Stimulated activated CD8-positive, alpha-beta memory T cell treated with anti-CD3 and anti-CD28 coated beads, Interleukin-4, amount 100 ng/mL, for 1 hour (primary cell): ENCODE results near the gene ATF3.
"Not testable (repeated sequence)": the region's sequence is repeated elsewhere in the genome, so short reads cannot be mapped to it uniquely, and the experiment has no call there.

ENCODE experiments used
- DNase-seq, 2 donors: peaks; one replicate each; pipeline ENCODE4 v3.0.0-alpha.2; 2020; ENCODE audit warnings: low read depth in 2 of 2, low spot score in 1 of 2

The ATF3 gene

GRCh38 chr1:212649020-212649419 lies 40.5 kb downstream of the ATF3 start:
- DNase-seq: no peak

- no peak for DNase-seq
These were observed 41.7 kb downstream of the ATF3 start for GRCh38 chr1:212650228-212650627.

- DNase-seq: no peak
These were observed 43.0 kb downstream of the ATF3 start for GRCh38 chr1:212651521-212651920.

GRCh38 chr1:212651977-212652376 lies 43.4 kb downstream of the ATF3 start:
- no peak for DNase-seq

- no peak for DNase-seq
These were observed 44.0 kb downstream of the ATF3 start for GRCh38 chr1:212652609-212653008.

- DNase-seq: no peak
These were observed 47.3 kb downstream of the ATF3 start for GRCh38 chr1:212655668-212656440.

- DNase-seq: no peak
These were observed 48.2 kb downstream of the ATF3 start for GRCh38 chr1:212656730-212657129.

- not testable (repeated sequence) for DNase-seq
These were observed 49.7 kb downstream of the ATF3 start for GRCh38 chr1:212658250-212658649.

GRCh38 chr1:212664409-212665199 lies 56.0 kb downstream of the ATF3 start:
- no peak for DNase-seq

- DNase-seq: peak; percentile 47 to 58
These were observed 56.9 kb downstream of the ATF3 start for GRCh38 chr1:212665241-212666115.

- DNase-seq: no peak
These were observed 57.7 kb downstream of the ATF3 start for GRCh38 chr1:212666116-212666775.

GRCh38 chr1:212667223-212668139 lies 58.9 kb downstream of the ATF3 start:
- DNase-seq: no peak

- no peak for DNase-seq
These were observed 59.9 kb downstream of the ATF3 start for GRCh38 chr1:212668477-212668876.

GRCh38 chr1:212669102-212669501 lies 60.5 kb downstream of the ATF3 start:
- DNase-seq: no peak

GRCh38 chr1:212669600-212669999 lies 61.0 kb downstream of the ATF3 start:
- no peak for DNase-seq

GRCh38 chr1:212670301-212670700 lies 61.7 kb downstream of the ATF3 start:
- no peak for DNase-seq
